Measurements from ENCODE around the gene ZNF629.
"Not testable (repeated sequence)": the region's sequence is repeated elsewhere in the genome, so short reads cannot be mapped to it uniquely, and the experiment has no call there.

ZNF629 gene

GRCh38 chr16:30816769-30817168, 29.8 kb upstream of the ZNF629 start:
- no peak for TF ChIP-seq CTCF (IDR thresholded peaks at IDR 0.05; ENCODE audit: insufficient read depth, low read depth, low read length, missing control alignments)

GRCh38 chr16:30813821-30814189, 26.8 kb upstream of the ZNF629 start:
- no peak for TF ChIP-seq CTCF (IDR thresholded peaks at IDR 0.05; ENCODE audit: insufficient read depth, low read depth, low read length, missing control alignments)
- DNase-seq (ENCODE audit: low read depth): no peak
- H3K4me3 ChIP-seq (ENCODE audit: low read depth, low read length): peak overlapping the region; percentile 41

More at GRCh38 chr16:30816769-30817168, 29.8 kb upstream of the ZNF629 start:
- no peak for DNase-seq (ENCODE audit: low read depth)
- no peak overlapping the region for H3K4me3 ChIP-seq (ENCODE audit: low read depth, low read length)

- not testable (repeated sequence) for H3K4me3 ChIP-seq (ENCODE audit: low read depth, low read length); DNase-seq (ENCODE audit: low read depth)
Observed at GRCh38 chr16:30809675-30810074, 22.7 kb upstream of the ZNF629 start.

- DNase-seq (ENCODE audit: low read depth); H3K4me3 ChIP-seq (ENCODE audit: low read depth, low read length): not testable (repeated sequence)
Observed at GRCh38 chr16:30808890-30809426, 22.0 kb upstream of the ZNF629 start.

GRCh38 chr16:30808146-30808545, 21.1 kb upstream of the ZNF629 start:
- no peak for DNase-seq (ENCODE audit: low read depth)
- TF ChIP-seq CTCF (IDR thresholded peaks at IDR 0.05; ENCODE audit: insufficient read depth, low read depth, low read length, missing control alignments): no peak

GRCh38 chr16:30805370-30806169, 18.6 kb upstream of the ZNF629 start:
- peak; percentile 54 for DNase-seq (ENCODE audit: low read depth)
- H3K4me3 ChIP-seq (ENCODE audit: low read depth, low read length): peak overlapping the region; percentile 50
- TF ChIP-seq CTCF (IDR thresholded peaks at IDR 0.05; ENCODE audit: insufficient read depth, low read depth, low read length, missing control alignments): no peak

More at GRCh38 chr16:30808146-30808545, 21.1 kb upstream of the ZNF629 start:
- no peak overlapping the region for H3K4me3 ChIP-seq (ENCODE audit: low read depth, low read length)

- peak; percentile 19 for DNase-seq (ENCODE audit: low read depth)
- peak overlapping the region; percentile 50 for H3K4me3 ChIP-seq (ENCODE audit: low read depth, low read length)
- no peak for TF ChIP-seq CTCF (IDR thresholded peaks at IDR 0.05; ENCODE audit: insufficient read depth, low read depth, low read length, missing control alignments)
Observed at GRCh38 chr16:30805056-30805369, 18.0 kb upstream of the ZNF629 start.

- no peak for DNase-seq (ENCODE audit: low read depth)
- no peak for TF ChIP-seq CTCF (IDR thresholded peaks at IDR 0.05; ENCODE audit: insufficient read depth, low read depth, low read length, missing control alignments)
- no peak overlapping the region for H3K4me3 ChIP-seq (ENCODE audit: low read depth, low read length)
Observed at GRCh38 chr16:30802936-30803335, 15.9 kb upstream of the ZNF629 start.
